ENCODE results near the gene INTS15.

The INTS15 gene

GRCh38 chr7:6655636-6656385 lies 66.0 kb downstream of the INTS15 start:
- Histone ChIP-seq H3K27ac (replicated peaks) (no peak overlapping the region), H3K4me3 (replicated peaks; ENCODE audit: insufficient read depth, low read length) (no peak overlapping the region), H3K27me3 (ENCODE audit: insufficient read depth, poor library complexity, severe bottlenecking) (no peaks in the 10 kb centered on the region)
- DNase-seq (ENCODE audit: low read depth in 1 of 2, low spot score in 1 of 2): no peak
- TF ChIP-seq CTCF (IDR thresholded peaks at IDR 0.05; ENCODE audit: insufficient read depth, low read length) (no peak), REST (IDR thresholded peaks at IDR 0.05; ENCODE audit: insufficient replicate concordance, low read depth) (no peak), GABPA (IDR thresholded peaks at IDR 0.05; ENCODE audit: low read depth) (no peak), SPI1 (IDR thresholded peaks at IDR 0.05; ENCODE audit: borderline replicate concordance, low read depth) (no peak), POLR2AphosphoS5 (IDR thresholded peaks at IDR 0.05; ENCODE audit: low read depth) (no peak)

- DNase-seq (ENCODE audit: low read depth in 1 of 2, low spot score in 1 of 2): no peak
- H3K4me3 ChIP-seq (replicated peaks; ENCODE audit: insufficient read depth, low read length): no peak overlapping the region
- H3K27ac ChIP-seq (replicated peaks): no peak overlapping the region
- TF ChIP-seq REST (IDR thresholded peaks at IDR 0.05; ENCODE audit: insufficient replicate concordance, low read depth) (no peak), GABPA (IDR thresholded peaks at IDR 0.05; ENCODE audit: low read depth) (no peak), CTCF (IDR thresholded peaks at IDR 0.05; ENCODE audit: insufficient read depth, low read length) (no peak), SPI1 (IDR thresholded peaks at IDR 0.05; ENCODE audit: borderline replicate concordance, low read depth) (no peak), POLR2AphosphoS5 (IDR thresholded peaks at IDR 0.05; ENCODE audit: low read depth) (no peak)
- H3K27me3 ChIP-seq (ENCODE audit: insufficient read depth, poor library complexity, severe bottlenecking): no peaks in the 10 kb centered on the region
Measured at GRCh38 chr7:6656413-6656812, 66.6 kb downstream of the INTS15 start.

All from HL-60 (cell line).